GM19397 (cell line): ENCODE measurements around the gene ASB14.

Experiments
- ATAC-seq: cut with Tn5 transposase; IDR thresholded peaks from one replicate; pipeline ENCODE4 v1.9.1; 2021; ENCODE audit warnings: mild to moderate bottlenecking, moderate library complexity; ENCODE audit not compliant: unreplicated experiment

Gene ASB14

GRCh38 chr3:57261929-57262328, 30.6 kb downstream of the ASB14 start:
- ATAC-seq: no peak

DNA sequence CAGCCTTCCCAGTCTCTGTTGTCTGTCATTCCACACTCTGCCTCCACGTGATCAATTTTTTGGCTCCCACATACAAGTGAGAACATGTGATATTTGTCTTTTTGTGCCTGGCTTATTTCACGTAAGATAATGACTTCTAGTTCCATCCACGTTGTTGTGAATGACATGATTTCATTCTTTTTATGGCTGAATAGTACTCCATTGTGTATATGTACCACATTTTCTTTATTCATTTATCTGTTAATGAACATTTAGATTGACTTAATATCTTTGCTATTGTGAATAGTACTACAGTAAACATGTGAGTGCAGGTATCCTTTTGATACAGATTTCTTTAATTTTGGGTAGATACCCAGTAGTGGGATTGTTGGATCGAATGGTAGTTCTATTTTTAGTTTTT, 31.4 kb downstream of the ASB14 start:
- no peak for ATAC-seq

DNA sequence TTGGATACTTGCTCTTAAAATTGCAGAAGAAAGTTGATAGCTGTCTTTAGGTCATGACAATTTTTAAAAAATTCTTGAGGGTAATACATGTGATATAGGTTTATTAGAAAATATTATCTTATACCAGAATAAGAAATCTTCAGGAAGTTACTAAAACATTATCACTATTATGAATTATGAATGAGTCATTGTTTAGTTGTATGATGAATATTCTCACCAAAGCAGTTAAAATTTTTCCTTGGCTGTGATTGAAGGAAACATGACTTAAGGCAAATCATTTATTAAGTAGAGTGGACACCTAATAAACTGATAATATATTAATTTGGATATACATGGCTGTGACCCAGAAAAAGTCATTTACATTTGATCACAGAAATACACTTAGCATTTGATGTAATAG, 34.8 kb downstream of the ASB14 start:
- ATAC-seq: no peak

DNA sequence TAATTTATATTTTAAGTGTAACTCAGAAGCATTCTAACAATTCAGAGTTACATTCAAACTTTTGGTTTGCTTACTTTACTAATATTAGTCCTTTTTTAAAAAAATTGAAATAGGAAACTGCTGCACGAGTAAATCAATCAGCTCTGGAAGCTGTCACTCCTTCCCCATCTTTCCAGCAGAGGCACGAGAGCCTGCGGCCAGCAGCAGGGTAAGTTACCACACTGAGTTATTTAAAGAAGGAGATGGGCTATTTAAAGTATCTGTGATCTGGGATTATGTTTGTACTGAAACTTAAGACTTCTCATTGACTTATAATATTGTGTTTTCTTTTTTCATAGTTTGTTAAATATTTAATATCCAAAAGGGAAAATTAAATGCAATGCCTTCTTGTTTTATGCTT, 35.6 kb downstream of the ASB14 start:
- no peak for ATAC-seq

DNA sequence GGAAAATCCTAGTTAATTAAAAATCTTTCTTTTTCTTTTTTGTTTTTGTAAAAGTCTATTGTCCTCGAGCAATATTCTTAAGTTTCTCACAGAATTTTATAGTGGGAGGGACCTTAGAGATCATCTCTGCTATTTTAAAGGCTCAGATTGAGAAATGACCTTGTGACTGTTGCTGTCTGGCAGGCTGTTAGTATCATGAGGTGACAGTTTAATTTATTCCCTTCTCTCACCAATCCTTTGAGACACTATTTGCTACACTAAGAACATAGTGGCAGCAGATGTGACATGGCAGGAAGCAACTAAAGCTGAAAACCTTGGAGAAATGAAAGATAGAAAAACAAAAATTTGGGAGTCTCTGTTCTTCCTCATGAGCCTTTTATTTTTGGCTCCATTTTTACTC, 40.1 kb downstream of the ASB14 start:
- ATAC-seq: no peak

GRCh38 chr3:57244946-57245345, 47.5 kb downstream of the ASB14 start:
- no peak for ATAC-seq

DNA sequence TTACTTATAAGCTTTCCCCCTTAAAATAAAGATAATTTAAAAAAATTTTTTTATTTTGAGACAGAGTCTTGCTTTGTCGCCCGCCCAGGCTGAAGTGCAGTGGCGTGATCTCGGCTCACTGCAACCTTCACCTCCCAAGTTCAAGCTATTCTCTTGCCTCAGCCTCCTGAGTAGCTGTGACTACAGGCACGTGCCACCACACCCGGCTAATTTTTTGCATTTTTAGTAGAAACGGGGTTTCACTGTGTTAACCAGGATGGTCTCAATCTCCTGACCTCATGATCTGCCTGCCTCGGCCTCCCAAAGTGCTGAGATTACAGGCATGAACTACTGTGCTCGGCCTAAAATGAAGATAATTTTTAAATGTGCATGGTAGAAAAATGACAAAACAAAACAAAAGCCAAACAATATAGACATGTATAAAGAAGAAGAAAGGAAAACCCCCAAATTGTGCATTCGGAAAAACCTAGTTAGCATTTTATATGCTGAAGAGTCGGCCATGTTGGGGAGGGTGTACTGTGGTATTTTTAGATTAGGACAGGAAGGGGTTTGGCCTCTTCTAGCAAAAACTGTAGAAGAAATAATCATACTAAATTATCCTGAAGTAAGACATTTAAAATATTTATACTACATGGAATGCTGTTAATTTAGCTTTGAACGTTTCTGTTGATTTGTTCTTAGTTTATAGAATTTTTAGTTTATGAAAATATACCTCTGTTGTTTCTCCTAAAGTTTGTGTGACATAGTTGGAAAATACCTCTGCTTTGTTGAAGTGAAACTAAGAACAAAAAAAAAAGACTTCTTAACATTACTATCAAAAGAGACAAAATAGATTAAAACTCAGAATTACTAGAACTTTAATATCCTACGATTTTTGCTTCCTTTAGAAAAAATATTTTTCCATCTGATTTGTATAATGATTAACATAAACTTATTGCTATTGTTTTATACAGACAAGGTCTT, 57.6 kb downstream of the ASB14 start:
- no peak for ATAC-seq

DNA sequence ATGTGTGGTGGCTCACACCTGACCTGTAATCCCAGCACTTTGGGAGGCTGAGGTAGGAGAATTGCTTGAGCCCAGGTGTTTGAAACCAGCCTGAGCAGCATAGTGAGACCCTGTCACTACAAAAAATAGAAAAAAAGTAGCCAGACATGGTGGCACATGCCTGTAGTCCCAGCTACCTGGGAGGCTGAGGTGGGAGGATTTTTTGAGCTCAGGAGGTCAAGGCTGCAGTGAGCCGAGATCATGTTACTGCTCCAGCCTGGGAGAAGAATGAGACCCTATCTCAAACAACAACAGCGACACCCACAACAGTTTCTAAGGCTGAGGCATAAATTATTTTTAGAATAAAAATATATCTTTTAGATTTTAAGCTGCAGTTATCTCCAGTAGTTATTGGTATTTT, 58.7 kb downstream of the ASB14 start:
- no peak for ATAC-seq

DNA sequence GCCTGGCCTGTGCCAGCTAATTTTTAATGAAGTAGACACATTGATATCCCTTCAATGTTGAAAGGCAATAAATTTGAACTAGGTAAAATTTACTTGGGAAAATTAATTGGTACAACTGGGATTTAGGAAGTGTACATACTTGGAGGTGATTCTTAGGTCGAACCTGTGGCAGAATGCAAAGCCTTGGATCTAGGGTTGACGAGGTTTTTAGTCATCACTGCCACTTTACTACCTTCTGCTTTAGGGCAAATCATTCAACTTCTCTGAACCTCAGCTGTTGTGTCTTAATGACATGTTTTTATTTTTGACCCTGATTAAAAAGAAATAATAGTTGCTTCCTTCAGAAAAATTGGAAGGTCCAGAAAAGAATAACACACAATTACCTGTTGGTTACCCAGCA, 62.5 kb downstream of the ASB14 start:
- no peak for ATAC-seq

DNA sequence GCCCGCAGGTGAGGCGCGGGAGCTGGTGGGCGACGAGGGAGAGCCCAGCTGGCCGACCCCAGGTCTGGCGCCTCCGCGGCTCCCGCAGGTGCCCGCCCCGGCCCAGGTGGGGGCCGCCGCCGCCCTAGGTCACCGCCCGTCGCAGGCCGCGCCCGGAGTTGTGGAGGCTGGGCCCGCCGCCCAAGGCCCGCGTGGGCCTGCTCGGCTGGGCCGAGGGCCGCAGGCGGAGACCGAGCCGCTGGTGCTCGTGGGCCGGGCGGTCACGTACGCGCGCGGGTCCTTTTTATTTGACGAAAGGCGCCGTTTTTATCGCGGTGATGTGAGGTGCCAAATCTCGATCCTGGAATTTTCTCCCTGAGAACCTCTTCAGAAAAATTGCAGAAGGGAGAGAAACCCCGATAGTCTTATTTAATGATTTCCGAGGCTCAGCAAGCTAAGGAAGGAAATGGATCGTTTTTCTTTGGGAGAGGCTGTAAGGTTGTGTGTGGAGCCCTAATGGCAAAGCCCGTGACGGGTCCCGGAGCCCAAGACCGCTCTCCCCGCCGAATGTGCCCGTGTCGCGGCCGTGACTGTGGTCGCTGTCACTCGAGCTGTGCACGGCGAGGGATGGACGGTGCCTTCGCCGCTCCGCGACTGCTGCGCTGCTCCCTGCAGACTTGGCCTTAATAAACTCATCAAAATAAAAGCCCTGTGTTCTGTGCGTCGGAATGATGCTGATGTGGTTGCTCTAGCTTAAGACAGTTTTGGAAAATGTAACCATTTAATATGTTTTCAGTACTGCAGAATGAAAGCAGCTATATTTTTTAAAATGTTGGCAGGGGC, 64.3 kb downstream of the ASB14 start:
- peak; percentile 52 for ATAC-seq

DNA sequence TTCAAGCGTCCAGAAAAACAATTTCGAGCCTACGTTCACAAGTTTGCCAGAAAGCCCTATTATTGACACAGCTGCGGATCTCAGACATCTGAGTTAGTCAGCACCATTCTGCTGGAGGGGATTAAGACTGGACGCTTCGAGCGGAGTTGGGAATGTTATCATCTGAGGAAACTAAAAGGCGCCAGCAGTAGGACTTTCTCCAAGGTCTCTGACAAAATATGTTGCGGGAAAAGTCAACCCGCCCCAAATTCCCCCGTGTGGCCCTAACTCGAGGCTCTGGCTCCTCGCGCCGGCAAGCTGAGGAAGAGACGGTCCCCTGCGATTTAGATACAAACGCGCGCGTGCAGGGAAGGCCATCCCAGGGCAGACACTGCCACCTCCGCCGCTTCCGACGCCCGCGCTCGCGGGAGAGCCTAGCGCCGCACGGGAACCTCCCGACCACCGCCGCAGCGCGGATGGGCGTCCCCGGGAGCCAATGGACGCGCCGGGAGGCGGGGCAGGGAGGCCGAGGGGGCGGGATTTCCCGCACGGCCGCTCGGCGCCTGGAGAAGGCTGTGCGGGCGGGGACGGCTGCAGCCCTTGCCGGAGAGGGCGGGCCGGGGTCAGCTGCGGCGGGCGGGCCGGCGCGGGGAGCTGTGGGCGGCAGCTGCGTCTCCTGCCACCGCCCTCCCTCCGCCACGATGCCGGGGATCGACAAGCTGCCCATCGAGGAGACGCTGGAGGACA, 65.1 kb downstream of the ASB14 start, which contains the start of gene APPL1:
APPL1 (plus strand) TSS at position 526 of the 726 bp plus-strand sequence; CDS start at position 681, 155 bp downstream.
- ATAC-seq: peak; percentile 96

DNA sequence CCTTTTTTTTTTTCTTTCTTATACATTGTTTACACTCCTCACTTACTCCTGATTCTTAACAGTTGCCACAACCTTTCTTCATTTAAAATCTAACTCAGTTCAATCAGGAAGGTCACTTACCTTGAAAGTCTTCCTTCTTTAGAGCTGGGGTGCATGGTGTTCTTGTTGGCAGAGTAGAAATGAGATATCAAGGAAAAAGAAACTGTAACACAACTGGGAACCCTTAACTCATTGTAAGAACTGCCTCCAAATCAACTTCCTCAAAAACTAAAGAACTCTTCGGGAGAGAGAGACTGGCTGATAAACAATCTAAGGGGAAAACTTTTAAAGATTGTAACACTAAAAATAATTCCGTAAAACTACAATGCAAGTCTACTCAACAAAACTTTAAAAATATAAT, 66.3 kb downstream of the ASB14 start:
- no peak for ATAC-seq

- ATAC-seq: no peak
Observed at GRCh38 chr3:57224856-57225255, 67.6 kb downstream of the ASB14 start.

DNA sequence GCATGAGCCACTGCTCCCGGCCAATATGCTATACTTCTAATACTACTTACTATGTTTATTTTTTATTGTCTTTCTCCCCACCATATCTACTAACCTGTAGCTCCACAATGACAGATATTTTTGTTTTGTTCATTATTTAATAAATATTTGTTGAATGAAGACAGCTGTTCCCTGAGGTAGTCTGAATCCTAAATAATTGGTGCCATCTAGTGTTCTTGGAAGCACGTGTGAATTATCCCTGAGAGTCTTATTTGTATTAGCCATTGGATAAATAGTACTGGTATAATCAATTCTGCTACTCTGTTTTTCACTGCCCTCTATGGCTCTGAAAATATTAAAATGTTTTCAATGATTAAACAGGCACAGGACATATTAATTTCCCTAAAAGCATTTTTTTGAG, 70.6 kb downstream of the ASB14 start:
- ATAC-seq: no peak
